ENCODE results near the gene MYL9. TPM values are rescaled to one million over a fixed set of nuclear protein-coding genes. Genes with fewer than 3 reads are reported as not detected.

The MYL9 gene
- total RNA-seq, 2 experiments from 2014 or later, result not detected

DNA sequence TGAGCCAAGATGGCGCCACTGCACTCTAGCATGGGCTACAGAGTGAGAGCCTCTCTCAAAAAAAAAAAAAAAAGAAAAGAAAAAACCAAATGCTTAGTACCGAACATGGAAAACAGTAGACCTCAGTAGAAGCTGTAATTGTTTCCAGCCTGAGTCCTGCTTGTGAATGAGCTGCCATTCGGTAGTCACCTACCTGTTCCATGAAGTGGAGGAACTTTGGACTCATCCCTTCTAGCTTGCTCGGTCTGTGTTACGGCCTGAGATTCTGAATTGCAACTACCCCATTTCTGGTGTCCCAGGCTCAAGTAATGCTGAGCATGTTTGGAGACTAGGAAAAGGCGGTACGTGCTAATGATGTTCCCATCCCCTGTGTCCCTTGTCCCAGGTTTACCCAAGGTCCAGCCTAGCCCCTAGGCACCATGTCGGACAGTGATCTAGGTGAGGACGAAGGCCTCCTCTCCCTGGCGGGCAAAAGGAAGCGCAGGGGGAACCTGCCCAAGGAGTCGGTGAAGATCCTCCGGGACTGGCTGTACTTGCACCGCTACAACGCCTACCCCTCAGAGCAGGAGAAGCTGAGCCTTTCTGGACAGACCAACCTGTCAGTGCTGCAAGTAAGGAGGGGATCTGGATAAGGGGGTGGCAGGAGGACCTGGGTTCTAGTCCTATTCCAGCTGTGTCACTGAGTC lies 37.2 kb downstream of the MYL9 start:
- Histone ChIP-seq H3K36me3 (ENCODE audit: insufficient read depth, low read length) (peaks cover 67% of the 10 kb centered on the region), H3K4me3 (ENCODE audit: low read depth, low read length, poor library complexity, severe bottlenecking) (no peak overlapping the region), H3K9me3 (ENCODE audit: low read length) (no peaks in the 10 kb centered on the region), H3K9me2 (ENCODE audit: insufficient read depth, low read length) (no peaks in the 10 kb centered on the region), H2AFZ (ENCODE audit: low read length) (no peak overlapping the region), H3K27ac (ENCODE audit: low read depth, low read length, poor library complexity, severe bottlenecking) (no peak overlapping the region), H3K79me2 (ENCODE audit: insufficient read depth, low read depth, low read length) (peaks cover 48% of the 10 kb centered on the region), H3K4me1 (ENCODE audit: insufficient read depth, low read length, poor library complexity, severe bottlenecking) (peaks cover 6% of the 10 kb centered on the region), H4K20me1 (ENCODE audit: insufficient read depth, low read length) (no peaks in the 10 kb centered on the region), H3K4me2 (ENCODE audit: low read length) (no peak overlapping the region)
- DNase-seq (ENCODE audit: low spot score), result no peak
- intact Hi-C loops (cut with micrococcal nuclease; ENCODE audit: unreplicated experiment), result no loop called here
- CTCF ChIA-PET (ENCODE audit: unreplicated experiment), result interaction anchor here (0.8 kb wide), 1 partner anchor 20 kb away, joined by 3 read pairs; no protein-coding TSS in a partner anchor
- no peak for TF ChIP-seq EZH2phosphoT487 (IDR thresholded peaks at IDR 0.05; ENCODE audit: borderline replicate concordance, low read depth, low read length)
- TF ChIP-seq, protein P1, sequence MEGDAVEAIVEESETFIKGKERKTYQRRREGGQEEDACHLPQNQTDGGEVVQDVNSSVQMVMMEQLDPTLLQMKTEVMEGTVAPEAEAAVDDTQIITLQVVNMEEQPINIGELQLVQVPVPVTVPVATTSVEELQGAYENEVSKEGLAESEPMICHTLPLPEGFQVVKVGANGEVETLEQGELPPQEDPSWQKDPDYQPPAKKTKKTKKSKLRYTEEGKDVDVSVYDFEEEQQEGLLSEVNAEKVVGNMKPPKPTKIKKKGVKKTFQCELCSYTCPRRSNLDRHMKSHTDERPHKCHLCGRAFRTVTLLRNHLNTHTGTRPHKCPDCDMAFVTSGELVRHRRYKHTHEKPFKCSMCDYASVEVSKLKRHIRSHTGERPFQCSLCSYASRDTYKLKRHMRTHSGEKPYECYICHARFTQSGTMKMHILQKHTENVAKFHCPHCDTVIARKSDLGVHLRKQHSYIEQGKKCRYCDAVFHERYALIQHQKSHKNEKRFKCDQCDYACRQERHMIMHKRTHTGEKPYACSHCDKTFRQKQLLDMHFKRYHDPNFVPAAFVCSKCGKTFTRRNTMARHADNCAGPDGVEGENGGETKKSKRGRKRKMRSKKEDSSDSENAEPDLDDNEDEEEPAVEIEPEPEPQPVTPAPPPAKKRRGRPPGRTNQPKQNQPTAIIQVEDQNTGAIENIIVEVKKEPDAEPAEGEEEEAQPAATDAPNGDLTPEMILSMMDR (conservative IDR thresholded peaks at IDR 0.05; ENCODE audit: low read length), result no peak
- POLR2A ChIA-PET, result interaction anchor here (0.7 to 2.9 kb wide), 4 partner anchors 10 to 67 kb away, joined by 3 to 15 read pairs (median 6); partner anchors contain the start of gene SLA2
- no TSS peak for BruUV-seq (replicated peaks)

DNA sequence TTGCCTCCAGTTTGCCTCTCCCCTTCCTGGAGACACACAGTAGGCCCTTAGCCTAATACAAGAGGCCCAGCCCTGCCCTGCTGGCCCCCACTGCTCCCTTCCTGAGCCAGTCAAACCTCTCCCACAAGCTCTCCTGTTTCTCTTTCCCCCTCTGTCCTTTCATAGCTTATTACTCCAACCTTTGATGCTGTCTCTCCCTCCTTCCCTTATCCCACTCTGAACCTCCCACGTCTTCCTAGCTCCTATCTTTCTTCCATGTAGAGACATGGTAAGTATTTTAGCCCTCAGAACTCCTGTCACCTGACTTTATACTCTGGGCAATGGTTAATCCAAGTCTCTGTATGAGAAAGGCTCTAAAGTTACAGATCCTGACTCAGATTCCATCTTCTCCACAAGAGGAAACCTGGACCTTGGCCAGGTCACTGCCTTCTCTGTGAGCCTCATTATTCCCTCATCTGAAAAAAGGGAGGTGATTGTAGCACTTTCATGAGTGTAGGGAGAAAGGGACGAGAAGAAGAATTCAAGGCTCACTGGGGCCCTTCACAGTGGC lies 38.8 kb downstream of the MYL9 start:
- BruUV-seq (replicated peaks), result no TSS peak
- H4K20me1 ChIP-seq (ENCODE audit: insufficient read depth, low read length), result no peaks in the 10 kb centered on the region
- POLR2A ChIA-PET, result interaction anchor here (0.9 kb wide), 1 partner anchor 14 kb away, joined by 3 read pairs; no protein-coding TSS in a partner anchor

More for the DNA sequence above, 38.8 kb downstream of the MYL9 start:
- Histone ChIP-seq H3K9me2 (ENCODE audit: insufficient read depth, low read length) (no peaks in the 10 kb centered on the region), H3K27ac (ENCODE audit: low read depth, low read length, poor library complexity, severe bottlenecking) (no peak overlapping the region), H3K9me3 (ENCODE audit: low read length) (no peaks in the 10 kb centered on the region), H2AFZ (ENCODE audit: low read length) (no peak overlapping the region), H3K4me3 (ENCODE audit: low read depth, low read length, poor library complexity, severe bottlenecking) (no peak overlapping the region), H3K4me2 (ENCODE audit: low read length) (no peak overlapping the region), H3K79me2 (ENCODE audit: insufficient read depth, low read depth, low read length) (peaks cover 35% of the 10 kb centered on the region), H3K36me3 (ENCODE audit: insufficient read depth, low read length) (peaks cover 78% of the 10 kb centered on the region), H3K4me1 (ENCODE audit: insufficient read depth, low read length, poor library complexity, severe bottlenecking) (peaks cover 6% of the 10 kb centered on the region)
- no peak for TF ChIP-seq EZH2phosphoT487 (IDR thresholded peaks at IDR 0.05; ENCODE audit: borderline replicate concordance, low read depth, low read length)
- TF ChIP-seq, protein P1 (conservative IDR thresholded peaks at IDR 0.05; ENCODE audit: low read length), result no peak
- intact Hi-C loops (cut with micrococcal nuclease; ENCODE audit: unreplicated experiment), result no loop called here
- no peak for DNase-seq (ENCODE audit: low spot score)
- CTCF ChIA-PET (ENCODE audit: unreplicated experiment), result no interaction called here
